C4-2B (cell line): ENCODE data around the gene ZRANB2.

Experiments
- H3K27ac ChIP-seq: fragments of 450-650 bp; 2 replicates; pipeline ENCODE4 v1.5.1; 2017
- ZFX ChIP-seq: fragments of 450-650 bp; IDR thresholded peaks from 2 replicates; pipeline ENCODE4 v1.6.1; 2017
- TF ChIP-seq, protein P1 (sequence below): fragments of 450-650 bp; conservative IDR thresholded peaks from 2 replicates; pipeline ENCODE4 v1.5.1; 2017; ENCODE audit warnings: mild to moderate bottlenecking

ZRANB2 gene

DNA sequence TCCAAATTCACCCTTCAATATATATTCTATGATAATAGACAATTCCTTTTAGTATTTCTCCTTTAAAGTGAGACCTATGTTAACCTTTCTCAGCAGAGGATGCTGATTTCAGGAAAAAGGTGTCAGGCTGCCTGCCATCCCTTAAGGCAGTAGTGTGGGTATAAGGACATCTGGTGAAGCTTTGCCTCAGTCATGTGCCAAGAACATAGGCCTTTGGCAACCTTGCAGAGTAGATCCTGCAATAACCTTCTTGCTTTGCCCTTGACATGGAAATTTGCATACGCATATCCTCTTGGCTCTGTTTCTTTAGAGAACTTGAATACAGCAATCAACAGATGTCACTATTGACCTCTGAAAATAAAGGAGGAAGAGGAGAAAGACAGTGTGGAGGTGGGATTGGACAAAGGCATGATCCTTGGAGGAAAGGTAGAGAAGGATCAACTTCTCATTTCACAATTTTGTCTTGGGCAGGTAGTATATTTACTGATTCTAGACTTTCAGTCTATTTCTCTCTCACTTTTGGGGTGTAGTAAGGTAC is 21.1 kb upstream of the ZRANB2 start:
- no peak overlapping the region for H3K27ac ChIP-seq
- TF ChIP-seq ZFX, result no peak
- TF ChIP-seq, protein P1, sequence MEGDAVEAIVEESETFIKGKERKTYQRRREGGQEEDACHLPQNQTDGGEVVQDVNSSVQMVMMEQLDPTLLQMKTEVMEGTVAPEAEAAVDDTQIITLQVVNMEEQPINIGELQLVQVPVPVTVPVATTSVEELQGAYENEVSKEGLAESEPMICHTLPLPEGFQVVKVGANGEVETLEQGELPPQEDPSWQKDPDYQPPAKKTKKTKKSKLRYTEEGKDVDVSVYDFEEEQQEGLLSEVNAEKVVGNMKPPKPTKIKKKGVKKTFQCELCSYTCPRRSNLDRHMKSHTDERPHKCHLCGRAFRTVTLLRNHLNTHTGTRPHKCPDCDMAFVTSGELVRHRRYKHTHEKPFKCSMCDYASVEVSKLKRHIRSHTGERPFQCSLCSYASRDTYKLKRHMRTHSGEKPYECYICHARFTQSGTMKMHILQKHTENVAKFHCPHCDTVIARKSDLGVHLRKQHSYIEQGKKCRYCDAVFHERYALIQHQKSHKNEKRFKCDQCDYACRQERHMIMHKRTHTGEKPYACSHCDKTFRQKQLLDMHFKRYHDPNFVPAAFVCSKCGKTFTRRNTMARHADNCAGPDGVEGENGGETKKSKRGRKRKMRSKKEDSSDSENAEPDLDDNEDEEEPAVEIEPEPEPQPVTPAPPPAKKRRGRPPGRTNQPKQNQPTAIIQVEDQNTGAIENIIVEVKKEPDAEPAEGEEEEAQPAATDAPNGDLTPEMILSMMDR, result no peak

DNA sequence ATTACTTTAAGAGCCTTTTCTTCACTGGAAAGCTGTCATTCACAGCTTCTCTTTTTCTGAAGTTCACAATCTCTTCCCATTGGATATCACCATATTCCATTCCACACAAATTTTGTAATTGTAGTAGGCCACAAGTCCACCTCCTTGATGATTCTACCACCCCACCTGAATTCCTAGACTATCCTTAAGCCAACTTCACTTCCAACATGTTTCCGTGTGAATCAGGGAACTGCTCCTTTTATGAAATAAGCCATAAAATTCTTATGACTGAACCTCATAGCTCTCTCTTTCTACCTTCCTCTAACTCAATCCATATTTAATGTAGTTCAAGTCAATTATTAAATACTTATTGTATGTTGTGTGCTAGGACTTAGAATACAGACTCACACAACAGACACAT is 16.6 kb upstream of the ZRANB2 start:
- TF ChIP-seq ZFX, result no peak
- TF ChIP-seq, protein P1, result no peak
- no peak overlapping the region for H3K27ac ChIP-seq

DNA sequence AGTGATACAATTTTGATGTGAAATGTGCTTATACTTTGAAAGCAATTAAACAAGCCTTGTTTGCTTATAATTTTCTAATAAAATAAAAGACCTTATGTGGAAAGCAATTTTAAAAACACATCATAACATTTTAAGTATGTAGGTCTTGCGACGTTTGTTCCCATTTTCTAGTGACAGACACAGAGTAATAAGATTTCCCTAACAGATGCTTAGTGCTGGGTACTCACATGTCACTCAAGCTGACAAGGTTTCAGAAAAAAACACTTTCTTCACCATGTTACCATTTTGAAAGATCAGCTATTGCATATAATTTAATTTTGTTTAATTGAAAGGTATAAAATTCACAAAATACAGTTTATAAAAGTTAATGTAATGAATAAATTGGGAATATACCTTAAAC is 14.1 kb upstream of the ZRANB2 start:
- TF ChIP-seq, protein P1, result no peak
- no peak for TF ChIP-seq ZFX
- H3K27ac ChIP-seq, result no peak overlapping the region

DNA sequence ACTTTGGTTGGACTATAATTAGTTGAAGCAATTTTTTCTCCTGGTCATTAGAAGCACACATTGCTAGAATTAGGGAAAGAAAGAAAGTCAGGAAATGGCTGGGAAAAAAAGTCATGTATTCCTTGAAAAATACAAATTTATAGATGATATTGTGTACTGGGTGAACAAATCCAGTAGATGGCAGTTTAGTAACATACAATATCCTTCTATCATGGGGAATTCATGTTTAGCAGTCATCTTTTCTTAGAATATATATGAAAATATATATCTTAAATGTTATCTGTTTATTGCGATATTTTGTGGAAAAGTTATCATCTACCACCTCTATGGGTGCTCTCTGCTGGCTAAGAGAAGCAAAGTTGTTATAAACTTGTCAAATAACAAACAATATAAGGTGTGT is 13.1 kb upstream of the ZRANB2 start:
- TF ChIP-seq, protein P1, result peak; percentile 72
- no peak for TF ChIP-seq ZFX
- no peak overlapping the region for H3K27ac ChIP-seq

DNA sequence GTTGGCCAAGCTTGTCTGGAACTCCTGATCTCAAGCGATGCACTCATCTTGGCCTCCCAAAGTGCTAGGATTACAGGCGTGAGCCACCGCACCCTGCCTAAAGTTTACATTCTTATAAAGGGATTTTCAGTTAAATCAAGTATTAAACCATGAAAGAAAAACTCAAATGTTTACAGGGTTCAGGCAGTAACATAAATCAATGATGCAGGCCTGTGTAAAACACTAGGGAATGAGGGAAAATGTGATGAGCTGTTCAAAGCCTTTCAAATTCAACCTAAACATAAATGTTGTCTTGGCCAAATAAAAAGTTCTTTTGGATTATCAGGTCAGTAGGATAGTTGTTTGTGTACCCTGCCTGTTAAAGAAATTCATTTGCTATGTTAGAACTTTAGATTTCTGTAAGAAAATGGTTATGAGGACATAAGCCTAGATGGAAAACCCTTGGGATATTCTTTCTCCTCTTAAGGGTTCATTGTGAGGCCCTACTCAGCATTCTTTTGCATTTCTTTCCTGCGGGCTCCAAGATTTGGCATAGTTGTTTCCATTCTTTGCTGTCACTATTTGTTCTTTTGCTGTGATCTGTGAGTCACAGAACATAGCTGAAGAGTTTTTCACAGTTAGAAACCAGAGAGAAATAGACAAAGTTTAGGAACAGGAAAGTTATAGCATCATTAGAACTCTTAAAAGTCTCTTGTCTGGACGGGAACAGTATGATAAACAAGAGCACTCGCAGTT is 8.9 kb upstream of the ZRANB2 start:
- H3K27ac ChIP-seq, result no peak overlapping the region
- no peak for TF ChIP-seq ZFX
- TF ChIP-seq, protein P1, result no peak

DNA sequence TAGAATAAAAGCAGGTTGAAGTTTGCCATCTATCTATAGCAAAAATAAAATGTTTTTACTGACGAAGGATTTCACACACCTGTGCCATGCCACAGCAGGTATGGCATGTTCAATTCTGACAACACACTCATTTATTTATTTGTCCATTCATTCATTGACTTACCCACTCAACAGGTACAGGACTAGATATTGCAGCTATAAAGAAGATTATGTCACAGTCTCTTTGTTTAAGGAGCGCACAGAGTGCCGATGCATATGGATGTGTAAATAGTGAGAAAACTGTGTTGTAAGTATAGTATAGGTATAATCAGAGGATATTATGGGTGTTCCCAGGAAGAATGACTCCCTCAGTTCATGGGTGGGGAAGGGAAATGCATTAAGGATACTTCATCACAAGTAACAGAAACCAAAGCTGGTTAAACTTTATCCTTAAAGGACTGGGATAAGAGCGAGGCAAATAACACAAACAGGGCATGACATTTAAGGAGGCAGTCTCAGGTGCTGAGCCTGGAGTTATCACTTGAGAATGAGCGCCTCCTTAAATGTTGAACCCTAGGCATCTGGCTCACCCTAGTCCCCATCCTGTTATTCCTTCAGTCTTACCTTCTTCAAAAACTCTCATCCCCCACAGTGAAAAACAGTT is 7.9 kb upstream of the ZRANB2 start:
- TF ChIP-seq ZFX, result no peak
- TF ChIP-seq, protein P1, result no peak

DNA sequence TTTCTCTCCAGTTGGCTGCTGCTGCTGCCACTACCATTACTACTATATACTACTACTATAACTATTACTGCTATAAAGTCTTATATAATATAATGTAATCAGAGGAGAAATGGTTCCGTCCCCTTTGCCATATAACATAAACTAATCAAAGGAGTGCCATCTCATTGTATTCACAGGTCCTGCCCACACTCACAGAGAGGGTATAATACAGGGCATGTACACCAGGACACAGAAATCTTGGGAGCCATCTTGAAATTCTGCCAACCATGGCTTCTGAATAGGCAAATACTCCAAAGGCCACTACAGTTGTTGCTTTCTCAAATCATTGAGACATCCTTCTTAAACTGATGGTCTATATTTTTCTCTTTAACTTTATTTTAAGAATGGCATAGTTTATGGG is 6.9 kb upstream of the ZRANB2 start:
- no peak for TF ChIP-seq ZFX
- TF ChIP-seq, protein P1, result no peak
- H3K27ac ChIP-seq, result no peak overlapping the region

More for the DNA sequence above, 7.9 kb upstream of the ZRANB2 start:
- no peak overlapping the region for H3K27ac ChIP-seq
